ENCODE measurements around the gene EML4.

The EML4 gene

GRCh38 chr2:42197792-42198191, 28.6 kb downstream of the EML4 start:
- DNase-seq: no peak

DNA sequence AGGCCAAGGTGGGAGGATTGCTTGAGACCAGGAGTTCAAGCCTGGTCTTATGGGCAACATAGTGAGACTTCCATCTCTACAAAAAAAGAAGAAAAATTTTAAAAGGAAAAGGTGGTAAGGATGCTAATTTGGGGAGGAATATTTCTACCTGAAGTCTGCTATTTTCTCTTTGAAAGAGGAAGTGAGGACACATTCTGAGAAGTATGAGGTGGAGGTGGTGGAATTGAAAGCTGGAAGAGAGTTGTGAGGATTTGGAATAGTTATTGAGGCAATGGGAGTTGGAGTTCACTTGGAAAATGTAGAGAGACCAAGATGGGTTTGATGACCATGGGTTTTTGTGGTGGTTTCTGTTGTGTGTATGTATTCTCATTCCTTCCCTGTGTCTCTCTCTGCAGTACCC, 29.3 kb downstream of the EML4 start:
- no peak for DNase-seq

GRCh38 chr2:42199002-42199401, 29.8 kb downstream of the EML4 start:
- no peak for DNase-seq

DNA sequence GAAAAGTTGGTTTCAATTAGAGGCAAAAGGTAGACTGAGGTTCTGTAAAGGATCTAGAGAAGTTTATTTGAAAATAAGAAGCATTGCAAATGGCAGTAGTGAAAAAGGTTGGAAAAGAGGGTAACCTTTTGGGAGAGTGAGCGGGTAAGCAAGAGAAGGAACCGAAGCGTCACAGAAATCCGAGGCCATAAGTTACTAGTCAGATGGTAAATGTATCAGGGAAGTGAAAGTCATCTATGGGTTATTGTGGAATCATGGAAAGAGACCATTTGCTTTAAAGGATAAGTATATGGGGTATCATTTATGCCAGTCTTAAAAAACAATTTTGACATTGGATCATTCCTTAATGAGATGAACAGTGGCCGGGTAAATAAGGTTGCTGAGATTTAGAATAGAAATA, 30.5 kb downstream of the EML4 start:
- no peak for DNase-seq

- DNase-seq: no peak
These were observed 32.0 kb downstream of the EML4 start for GRCh38 chr2:42200926-42201855.

- no peak for DNase-seq
These were observed 33.5 kb downstream of the EML4 start for GRCh38 chr2:42202634-42203008.

GRCh38 chr2:42203792-42204191, 34.6 kb downstream of the EML4 start:
- DNase-seq: no peak

DNA sequence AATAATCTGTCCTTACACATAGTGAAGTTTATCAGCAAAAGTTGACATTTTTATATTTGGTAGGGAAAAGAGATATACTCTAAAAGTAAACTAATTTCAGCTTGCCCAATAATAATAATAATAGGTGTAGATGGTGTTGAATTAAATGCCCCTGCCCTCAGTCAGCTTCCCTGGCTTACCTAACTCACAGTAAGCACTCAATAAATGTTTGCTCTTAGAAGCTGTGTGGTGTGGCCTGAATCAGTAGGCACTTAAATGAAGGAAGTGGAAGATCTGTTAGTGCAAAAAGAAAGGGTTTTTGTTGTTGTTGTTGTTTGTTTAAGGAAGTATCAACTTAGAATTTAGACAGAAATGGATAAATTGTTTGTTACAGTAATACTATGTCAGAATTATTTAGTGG, 36.2 kb downstream of the EML4 start:
- DNase-seq: no peak

DNA sequence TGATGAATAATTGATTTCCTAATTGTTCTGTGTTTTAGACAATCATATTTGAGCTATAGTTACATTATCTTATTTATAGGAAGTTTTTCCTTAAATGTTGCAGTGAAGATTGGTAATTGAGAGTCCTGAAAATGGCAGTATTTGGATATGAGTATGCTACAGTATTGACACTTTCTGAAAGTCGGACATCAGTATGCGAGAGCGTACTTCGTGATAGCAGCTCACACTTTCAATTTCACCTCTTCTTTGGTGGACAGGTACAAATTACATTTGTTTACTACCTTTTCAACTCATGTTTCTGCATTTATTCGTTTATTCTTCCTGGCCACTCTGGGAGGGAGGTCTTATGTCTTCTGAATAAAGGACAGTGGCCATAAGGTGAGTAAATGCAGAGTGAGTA, 38.7 kb downstream of the EML4 start:
- DNase-seq: no peak

GRCh38 chr2:42210203-42210602, 41.0 kb downstream of the EML4 start:
- DNase-seq: no peak

GRCh38 chr2:42211291-42211690, 42.1 kb downstream of the EML4 start:
- DNase-seq: no peak

DNA sequence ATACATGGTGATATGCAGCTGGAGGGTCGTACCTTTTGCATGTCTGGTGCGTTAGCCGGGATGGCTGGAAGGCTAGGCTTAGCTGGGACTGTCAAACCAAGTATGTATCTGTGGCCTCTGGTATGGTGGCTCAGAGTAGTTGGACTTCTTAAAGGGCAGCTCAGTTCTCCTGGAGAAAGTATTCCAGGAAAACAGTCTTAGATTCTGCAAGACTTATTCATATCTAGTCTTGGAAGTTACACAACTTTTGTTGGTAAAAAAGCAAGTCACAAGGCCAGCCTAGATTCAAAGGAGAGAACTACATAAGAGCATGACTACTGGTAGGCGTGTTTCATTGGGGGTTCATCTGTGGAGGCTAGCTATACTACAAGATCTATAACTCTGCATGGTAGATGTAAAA, 45.5 kb downstream of the EML4 start:
- no peak for DNase-seq

GRCh38 chr2:42216694-42217093, 47.5 kb downstream of the EML4 start:
- no peak for DNase-seq

GRCh38 chr2:42217307-42217706, 48.2 kb downstream of the EML4 start:
- no peak for DNase-seq

DNA sequence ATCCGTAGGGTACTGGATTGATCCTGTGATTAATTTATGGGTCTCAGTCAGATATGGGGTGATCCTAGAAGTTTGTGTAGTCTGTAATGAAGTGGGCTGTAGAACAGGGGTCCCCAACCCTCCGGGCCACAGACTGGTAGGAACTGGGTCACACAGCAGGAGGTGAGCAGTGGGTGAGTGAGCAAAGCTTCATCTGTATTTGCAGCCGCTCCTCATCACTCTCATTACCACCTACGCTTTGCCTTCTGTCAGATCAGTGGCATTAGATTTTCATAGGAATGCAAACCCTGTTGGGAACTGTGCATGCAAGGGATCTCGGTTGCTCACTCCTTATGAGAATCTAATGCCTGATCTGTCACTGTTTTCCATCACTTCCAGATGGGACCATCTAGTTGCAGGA, 48.8 kb downstream of the EML4 start:
- DNase-seq: no peak

DNA sequence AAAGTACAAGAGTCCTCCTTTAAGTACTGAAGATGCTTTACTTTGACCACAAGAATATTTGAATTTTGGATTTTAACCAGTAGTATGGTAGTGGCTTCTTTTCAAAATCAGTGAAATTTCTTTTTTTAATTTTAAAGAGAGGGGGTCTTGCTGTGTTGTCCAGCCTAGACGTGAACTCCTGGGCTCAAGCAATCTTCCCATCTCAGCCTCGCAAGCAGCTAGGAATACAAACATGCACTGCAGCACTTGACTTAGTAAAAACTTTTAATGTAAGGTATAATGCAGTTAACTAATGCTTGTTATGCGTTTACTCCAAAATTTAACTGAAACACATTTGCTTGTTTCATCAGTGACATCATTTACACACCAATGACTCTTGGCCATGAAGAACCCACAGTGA, 49.6 kb downstream of the EML4 start:
- DNase-seq: no peak

GRCh38 chr2:42219160-42219559, 50.0 kb downstream of the EML4 start:
- no peak for DNase-seq

DNA sequence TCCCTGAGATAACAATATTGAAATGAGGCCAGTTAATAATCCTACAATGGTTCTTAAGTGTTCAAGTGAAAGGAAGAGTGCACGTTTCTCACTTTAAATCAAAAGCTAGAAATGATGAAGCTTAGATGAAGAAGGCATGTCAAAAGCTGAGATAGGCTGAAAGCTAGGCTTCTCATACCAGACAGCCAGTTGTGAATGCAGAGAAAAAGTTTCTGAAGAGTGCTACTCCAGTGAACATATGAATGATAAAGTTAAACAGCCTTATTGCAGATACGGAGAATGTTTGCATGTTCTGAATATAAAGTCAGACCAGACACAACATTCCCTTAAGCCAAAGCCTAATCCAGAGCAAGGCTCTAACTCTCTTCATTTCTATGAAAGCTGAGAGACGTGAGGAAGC, 51.4 kb downstream of the EML4 start:
- DNase-seq: no peak

DNA sequence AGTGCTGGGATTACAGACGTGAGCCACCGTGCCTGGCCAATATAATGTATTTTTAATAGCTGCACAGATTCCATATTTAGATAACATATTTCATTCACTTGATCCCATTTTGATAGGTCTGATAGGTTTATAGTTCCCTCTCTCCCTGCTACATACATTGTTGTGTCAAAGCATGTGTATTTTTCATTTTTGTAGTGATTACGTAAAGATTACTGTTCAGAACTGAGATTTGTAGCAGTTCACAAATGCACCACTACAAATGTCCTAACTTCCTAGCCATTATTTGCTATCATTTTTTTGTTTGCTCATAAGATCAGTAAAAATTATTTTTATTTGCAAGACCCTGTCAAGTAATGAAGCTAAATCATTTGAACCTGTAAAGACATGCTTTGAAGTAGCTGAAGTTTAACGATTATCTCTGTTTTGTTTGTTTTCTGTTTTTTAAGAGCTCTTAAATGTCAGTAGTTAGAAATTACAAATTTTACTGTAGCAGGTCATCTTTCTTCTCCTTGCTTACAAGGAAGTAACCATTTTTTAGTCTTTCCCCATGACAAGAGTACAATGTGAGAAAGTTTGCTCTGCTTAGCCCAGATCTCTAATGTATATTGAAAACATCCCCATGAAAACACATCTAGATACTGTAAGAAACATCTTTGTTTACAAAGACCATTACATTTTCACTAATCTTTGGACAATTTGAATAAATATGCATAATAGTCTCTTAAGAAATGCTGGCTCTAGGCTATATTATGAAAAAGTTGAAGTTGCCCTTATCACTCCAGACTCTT, 54.1 kb downstream of the EML4 start:
- DNase-seq: no peak

DNA sequence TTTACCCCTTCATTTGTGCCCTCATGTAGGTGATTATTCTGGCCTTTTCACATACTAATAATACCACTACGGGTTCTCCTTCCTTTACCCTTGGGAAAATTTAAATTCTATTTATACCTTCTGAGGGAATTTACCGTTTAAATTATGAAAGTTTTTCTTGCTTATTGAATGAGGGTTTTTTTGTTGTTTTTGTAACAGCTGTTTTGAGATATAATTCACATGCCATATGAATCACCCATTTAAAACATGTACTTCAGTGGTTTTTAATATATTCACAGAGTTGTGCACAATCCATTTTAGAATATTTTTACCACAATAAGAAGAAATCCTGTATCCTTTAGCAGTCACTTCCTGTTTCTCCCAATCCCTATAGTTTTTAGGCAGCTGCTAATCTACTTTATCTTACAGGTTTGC, 54.7 kb downstream of the EML4 start:
- DNase-seq: no peak

DNA sequence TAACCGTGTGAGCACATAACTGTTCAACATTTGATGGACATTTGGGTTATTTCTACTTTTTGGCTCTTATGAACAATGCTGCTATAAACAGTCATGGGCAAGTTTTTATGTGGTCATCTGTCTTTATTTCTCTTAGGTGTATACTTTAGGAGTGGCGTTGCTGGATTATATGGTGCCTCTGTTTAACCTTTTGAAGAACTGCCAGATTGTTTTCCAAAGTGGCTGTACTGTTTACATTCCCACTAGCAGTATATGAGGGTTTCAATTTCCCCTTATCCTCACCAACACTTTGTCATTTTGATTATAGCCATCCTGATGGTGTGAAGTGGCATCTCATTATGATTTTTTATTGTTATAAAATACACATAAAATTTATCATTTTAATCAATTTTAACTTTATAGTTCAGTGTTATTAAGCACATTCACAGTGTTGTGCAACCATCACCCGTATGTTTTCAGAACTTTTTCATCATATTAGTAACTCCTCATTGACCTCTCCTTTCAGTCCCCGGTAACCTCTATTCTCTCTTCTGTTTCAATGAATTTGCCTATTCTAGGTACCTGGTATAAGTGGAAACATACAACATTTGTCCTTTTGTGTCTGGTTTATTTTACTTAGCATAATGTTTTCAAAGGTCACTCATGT, 55.4 kb downstream of the EML4 start:
- peak; percentile 58 for DNase-seq

- no peak for DNase-seq
These were observed 56.4 kb downstream of the EML4 start for GRCh38 chr2:42225573-42225972.

- DNase-seq: no peak
These were observed 58.3 kb downstream of the EML4 start for GRCh38 chr2:42227491-42227890.

DNA sequence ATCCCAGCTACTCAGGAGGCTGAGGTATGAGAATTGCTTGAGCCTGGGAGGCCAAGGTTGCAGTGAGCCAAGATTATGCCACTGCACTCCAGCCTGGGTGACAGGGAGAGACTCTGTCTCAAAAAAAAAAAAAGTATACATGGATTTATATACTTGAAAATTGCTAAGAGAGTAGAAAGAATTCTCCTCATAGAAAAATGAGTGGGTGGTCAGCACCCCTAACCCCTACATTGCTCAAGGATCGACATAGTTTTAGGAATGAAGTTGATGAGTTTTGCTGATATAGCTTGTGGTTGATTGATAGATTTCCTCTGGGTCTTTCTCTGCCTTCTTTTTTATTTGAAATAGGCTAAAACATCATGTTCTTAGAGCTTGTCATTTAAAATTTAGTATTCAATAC, 58.9 kb downstream of the EML4 start:
- no peak for DNase-seq
